Measurements from ENCODE around the gene AFAP1. TPM values are rescaled to one million over a fixed set of nuclear protein-coding genes. Genes with fewer than 3 reads are reported as not detected.

Gene AFAP1
- total and polyA plus RNA-seq, 2 donors (not counting 1 experiment from before 2014, with no cell fraction given): 0.03 to 0.44 TPM

GRCh38 chr4:7868892-7869471 is 70.7 kb downstream of the AFAP1 start:
- ATAC-seq (ENCODE audit: low read depth) (no peak), DNase-seq (no peak)
- Histone ChIP-seq H3K27ac (ENCODE audit: low read length in 2 of 2) (no peak overlapping the region), H3K4me1 (ENCODE audit: control insufficient read depth in 2 of 2, insufficient read depth in 2 of 2, low read length in 2 of 2) (no peaks in the 10 kb centered on the region), H3K27me3 (replicated peaks in 1 of 4; ENCODE audit: control extremely low read depth in 1 of 4, control insufficient read depth in 3 of 4, insufficient read depth in 4 of 4, low read length in 3 of 4) (no peaks in the 10 kb centered on the region), H3K79me2 (ENCODE audit: control insufficient read depth, insufficient read depth, low read length) (no peaks in the 10 kb centered on the region), H3K4me2 (replicated peaks; ENCODE audit: low read depth, low read length, poor library complexity, severe bottlenecking) (no peak overlapping the region), H3K4me3 (ENCODE audit: control extremely low read depth in 1 of 5, extremely low read depth in 1 of 5, insufficient read depth in 1 of 5, low read depth in 2 of 5, low read length in 4 of 5) (no peak overlapping the region), H3K9me3 (ENCODE audit: control extremely low read depth in 1 of 3, control insufficient read depth in 2 of 3, insufficient read depth in 1 of 3, low read length in 2 of 3) (peaks cover 0 to 6% (median 0%) of the 10 kb centered on the region in 3 donors), H4K20me1 (ENCODE audit: control insufficient read depth, insufficient read depth, low read length, poor library complexity, severe bottlenecking) (no peaks in the 10 kb centered on the region), H3K36me3 (replicated peaks in 1 of 2; ENCODE audit: control extremely low read depth in 1 of 2, control insufficient read depth in 1 of 2, extremely low read depth in 1 of 2, insufficient read depth in 2 of 2, low read length in 1 of 2) (no peaks in the 10 kb centered on the region), H3K9ac (ENCODE audit: low read length) (no peak overlapping the region), H2AFZ (ENCODE audit: insufficient read depth, low read depth, low read length, poor library complexity, severe bottlenecking) (no peak overlapping the region)
- WGBS (ENCODE audit: insufficient coverage): 92% methylated on average over 1 of the region's 4 CpGs
- ChIA-PET CTCF (no interaction called here), POLR2A (no interaction called here)
- H3K27ac Mint-ChIP-seq: no peak overlapping the region
- no peaks in the 10 kb centered on the region for H3K4me1 Mint-ChIP-seq
- TF ChIP-seq, protein P1, sequence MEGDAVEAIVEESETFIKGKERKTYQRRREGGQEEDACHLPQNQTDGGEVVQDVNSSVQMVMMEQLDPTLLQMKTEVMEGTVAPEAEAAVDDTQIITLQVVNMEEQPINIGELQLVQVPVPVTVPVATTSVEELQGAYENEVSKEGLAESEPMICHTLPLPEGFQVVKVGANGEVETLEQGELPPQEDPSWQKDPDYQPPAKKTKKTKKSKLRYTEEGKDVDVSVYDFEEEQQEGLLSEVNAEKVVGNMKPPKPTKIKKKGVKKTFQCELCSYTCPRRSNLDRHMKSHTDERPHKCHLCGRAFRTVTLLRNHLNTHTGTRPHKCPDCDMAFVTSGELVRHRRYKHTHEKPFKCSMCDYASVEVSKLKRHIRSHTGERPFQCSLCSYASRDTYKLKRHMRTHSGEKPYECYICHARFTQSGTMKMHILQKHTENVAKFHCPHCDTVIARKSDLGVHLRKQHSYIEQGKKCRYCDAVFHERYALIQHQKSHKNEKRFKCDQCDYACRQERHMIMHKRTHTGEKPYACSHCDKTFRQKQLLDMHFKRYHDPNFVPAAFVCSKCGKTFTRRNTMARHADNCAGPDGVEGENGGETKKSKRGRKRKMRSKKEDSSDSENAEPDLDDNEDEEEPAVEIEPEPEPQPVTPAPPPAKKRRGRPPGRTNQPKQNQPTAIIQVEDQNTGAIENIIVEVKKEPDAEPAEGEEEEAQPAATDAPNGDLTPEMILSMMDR (IDR thresholded peaks at IDR 0.05): no peak
- no peak for TF ChIP-seq EZH2 (IDR thresholded peaks at IDR 0.05; ENCODE audit: borderline replicate concordance, insufficient read depth, low read depth, low read length, poor library complexity, severe bottlenecking)
- H3K9me3 Mint-ChIP-seq (ENCODE audit: insufficient read depth): peaks cover under 1% of the 10 kb centered on the region
- peaks cover 5% of the 10 kb centered on the region for H3K27me3 Mint-ChIP-seq
- intact Hi-C loops (cut with micrococcal nuclease): no loop called here
- no peak overlapping the region for H3K4me3 Mint-ChIP-seq

DNA sequence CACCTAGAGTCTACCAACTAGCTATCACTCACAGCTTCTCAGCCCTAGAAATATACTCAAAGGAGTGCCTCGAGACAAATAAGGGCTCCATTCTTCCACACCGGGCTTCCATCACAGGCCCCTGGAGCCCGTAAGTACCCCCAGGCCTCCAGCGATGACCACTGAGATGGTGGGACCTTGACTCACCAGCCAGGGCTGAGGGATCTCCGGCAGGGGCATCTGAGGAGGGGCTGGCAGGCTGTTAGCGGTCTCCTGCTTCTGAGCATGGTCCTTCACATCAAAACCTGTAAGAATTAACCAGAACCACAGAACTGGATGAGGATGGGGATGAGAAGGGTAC is 71.3 kb downstream of the AFAP1 start:
- Mint-ChIP-seq H3K9me3 (ENCODE audit: insufficient read depth) (peaks cover 2% of the 10 kb centered on the region), H3K27ac (no peak overlapping the region), H3K27me3 (peaks cover 6% of the 10 kb centered on the region), H3K4me3 (no peak overlapping the region), H3K4me1 (no peaks in the 10 kb centered on the region)
- H3K27me3 ChIP-seq (replicated peaks in 1 of 4; ENCODE audit: control extremely low read depth in 1 of 4, control insufficient read depth in 3 of 4, insufficient read depth in 4 of 4, low read length in 3 of 4): no peaks in the 10 kb centered on the region
- H3K79me2 ChIP-seq (ENCODE audit: control insufficient read depth, insufficient read depth, low read length): no peaks in the 10 kb centered on the region
- intact Hi-C loops (cut with micrococcal nuclease): no loop called here
- ChIA-PET POLR2A (no interaction called here), CTCF (no interaction called here)
- ATAC-seq (ENCODE audit: low read depth): no peak
- TF ChIP-seq, protein P1 (IDR thresholded peaks at IDR 0.05): no peak
- TF ChIP-seq EZH2 (IDR thresholded peaks at IDR 0.05; ENCODE audit: borderline replicate concordance, insufficient read depth, low read depth, low read length, poor library complexity, severe bottlenecking): no peak
- no peak overlapping the region for H3K9ac ChIP-seq (ENCODE audit: low read length)
- H3K36me3 ChIP-seq (replicated peaks in 1 of 2; ENCODE audit: control extremely low read depth in 1 of 2, control insufficient read depth in 1 of 2, extremely low read depth in 1 of 2, insufficient read depth in 2 of 2, low read length in 1 of 2): no peaks in the 10 kb centered on the region
- H2AFZ ChIP-seq (ENCODE audit: insufficient read depth, low read depth, low read length, poor library complexity, severe bottlenecking): no peak overlapping the region
- 94% methylated on average over 4 of the region's 6 CpGs for WGBS (ENCODE audit: insufficient coverage)
- no peak for DNase-seq
- H3K4me3 ChIP-seq (ENCODE audit: control extremely low read depth in 1 of 5, extremely low read depth in 1 of 5, insufficient read depth in 1 of 5, low read depth in 2 of 5, low read length in 4 of 5): no peak overlapping the region
- H3K4me2 ChIP-seq (replicated peaks; ENCODE audit: low read depth, low read length, poor library complexity, severe bottlenecking): no peak overlapping the region
- H4K20me1 ChIP-seq (ENCODE audit: control insufficient read depth, insufficient read depth, low read length, poor library complexity, severe bottlenecking): no peaks in the 10 kb centered on the region
- H3K9me3 ChIP-seq (ENCODE audit: control extremely low read depth in 1 of 3, control insufficient read depth in 2 of 3, insufficient read depth in 1 of 3, low read length in 2 of 3): peaks cover 0 to 6% (median 0%) of the 10 kb centered on the region in 3 donors
- H3K27ac ChIP-seq (ENCODE audit: low read length in 2 of 2): no peak overlapping the region
- no peaks in the 10 kb centered on the region for H3K4me1 ChIP-seq (ENCODE audit: control insufficient read depth in 2 of 2, insufficient read depth in 2 of 2, low read length in 2 of 2)

Measured in B cell (primary cell).